GM19099 (cell line): ENCODE measurements around the gene TUBGCP6.

ENCODE experiments used
- POLR2A ChIP-seq: IDR thresholded peaks from 3 replicates; pipeline ENCODE4 v1.6.1; 2011; ENCODE audit warnings: low read depth; ENCODE audit not compliant: insufficient read length; ENCODE audit errors: extremely low read depth

The TUBGCP6 gene

GRCh38 chr22:50186761-50187523, 57.9 kb downstream of the TUBGCP6 start:
- no peak for TF ChIP-seq POLR2A

- TF ChIP-seq POLR2A: no peak
These were observed 58.6 kb downstream of the TUBGCP6 start for GRCh38 chr22:50186181-50186714.

- peak; percentile 59 for TF ChIP-seq POLR2A
These were observed 59.3 kb downstream of the TUBGCP6 start, which contains the start of gene TRABD for GRCh38 chr22:50185375-50186087. TSS of gene TRABD (plus strand) at chr22:50185913. CDS start at chr22:50193061, 7,148 bp downstream.

- no peak for TF ChIP-seq POLR2A
These were observed 59.9 kb downstream of the TUBGCP6 start for GRCh38 chr22:50184902-50185374.

- TF ChIP-seq POLR2A: no peak
These were observed 60.6 kb downstream of the TUBGCP6 start for GRCh38 chr22:50184004-50184901.

- TF ChIP-seq POLR2A: no peak
These were observed 61.5 kb downstream of the TUBGCP6 start for GRCh38 chr22:50183141-50183971.

GRCh38 chr22:50182176-50183081, 62.4 kb downstream of the TUBGCP6 start:
- no peak for TF ChIP-seq POLR2A

GRCh38 chr22:50180727-50181521, 63.9 kb downstream of the TUBGCP6 start:
- no peak for TF ChIP-seq POLR2A

GRCh38 chr22:50179937-50180726, 64.7 kb downstream of the TUBGCP6 start:
- TF ChIP-seq POLR2A: no peak

- no peak for TF ChIP-seq POLR2A
These were observed 65.7 kb downstream of the TUBGCP6 start for GRCh38 chr22:50178871-50179869.

GRCh38 chr22:50178471-50178864, 66.4 kb downstream of the TUBGCP6 start:
- no peak for TF ChIP-seq POLR2A
